Hepatocyte (in vitro differentiated cells): ENCODE measurements around the gene PLEKHA5. TPM values are rescaled to one million over a fixed set of nuclear protein-coding genes. Genes with fewer than 3 reads are reported as not detected.

ENCODE experiments used
- DNase-seq: peaks from one replicate; pipeline ENCODE4 v3.0.0-alpha.2; 2016; ENCODE audit warnings: low spot score
- H2AFZ ChIP-seq: fragments of 200-600 bp; sonication (generic); 2 replicates; pipeline ENCODE4 v1.6.0; 2016; ENCODE audit warnings: antibody characterized with exemption, mild to moderate bottlenecking
- H3K27ac ChIP-seq: fragments of 200-600 bp; sonication (generic); 2 replicates; pipeline ENCODE4 v1.5.1; 2016; ENCODE audit warnings: mild to moderate bottlenecking
- H3K27me3 ChIP-seq: fragments of 200-600 bp; sonication (generic); 2 replicates; pipeline ENCODE4 v1.6.1; 2016
- H3K36me3 ChIP-seq: fragments of 200-600 bp; sonication (generic); replicated peaks from 2 replicates; pipeline ENCODE4 v1.5.1; 2016; ENCODE audit warnings: low read depth; ENCODE audit not compliant: insufficient read depth
- H3K4me1 ChIP-seq: fragments of 200-600 bp; sonication (generic); 2 replicates; pipeline ENCODE4 v1.5.1; 2016; ENCODE audit warnings: mild to moderate bottlenecking, moderate library complexity; ENCODE audit not compliant: insufficient read depth
- H3K4me2 ChIP-seq: fragments of 200-600 bp; sonication (generic); 2 replicates; pipeline ENCODE4 v1.6.0; 2016
- H3K4me3 ChIP-seq: fragments of 200-600 bp; sonication (generic); 2 replicates; pipeline ENCODE4 v1.5.1; 2016; ENCODE audit warnings: mild to moderate bottlenecking
- H3K79me2 ChIP-seq: fragments of 200-600 bp; sonication (generic); 2 replicates; pipeline ENCODE4 v1.6.0; 2017; ENCODE audit warnings: mild to moderate bottlenecking
- H3K9me2 ChIP-seq: fragments of 200-600 bp; sonication (generic); replicated peaks from 2 replicates; pipeline ENCODE4 v1.6.0; 2017; ENCODE audit warnings: mild to moderate bottlenecking; ENCODE audit not compliant: insufficient read depth
- H3K9me3 ChIP-seq: fragments of 200-600 bp; sonication (generic); 2 replicates; pipeline ENCODE4 v1.5.1; 2016; ENCODE audit warnings: low read depth, mild to moderate bottlenecking
- H4K20me1 ChIP-seq: fragments of 200-600 bp; sonication (generic); 2 replicates; pipeline ENCODE4 v1.6.0; 2016; ENCODE audit warnings: mild to moderate bottlenecking; ENCODE audit not compliant: insufficient read depth, poor library complexity, severe bottlenecking
- CTCF ChIP-seq: fragments of 200-600 bp; sonication (generic); IDR thresholded peaks from 2 replicates; pipeline ENCODE4 v1.5.1; 2016; ENCODE audit warnings: antibody characterized with exemption, mild to moderate bottlenecking; ENCODE audit not compliant: poor library complexity
- EZH2 ChIP-seq: fragments of 200-600 bp; sonication (generic); IDR thresholded peaks from 2 replicates; pipeline ENCODE4 v1.6.1; 2016; ENCODE audit warnings: antibody characterized with exemption, mild to moderate bottlenecking, borderline replicate concordance
- EZH2phosphoT487 ChIP-seq: fragments of 200-600 bp; sonication (generic); IDR thresholded peaks from one replicate; pipeline ENCODE4 v1.6.1; 2018; ENCODE audit warnings: antibody characterized with exemption, mild to moderate bottlenecking, low read depth, moderate library complexity; ENCODE audit not compliant: unreplicated experiment, severe bottlenecking
- WGBS: methylation state at CpG from one replicate; pipeline ENCODE4 v1.1.6; 2016; ENCODE audit warnings: low lambda C conversion rate; ENCODE audit errors: missing lambda C conversion rate; 5-methylcytosine and 5-hydroxymethylcytosine counted together
- polyA plus RNA-seq: library from polyadenylated mRNA; unstranded; fragments of >200 nt; fragmentation: Nextera tagmentation; extraction: Ambion mirVana; gene quantifications from 2 replicates; pipeline ENCODE4 v1.2.1, GENCODE V29; 2016
- total RNA-seq: library from RNA; depleted of rRNA; stranded (reverse); fragments of >200 nt; gene quantifications from 2 replicates; pipeline ENCODE4 v1.2.3, GENCODE V29; 2014

The PLEKHA5 gene
- total and polyA plus RNA-seq, 2 experiments from 2014 or later, result 32.2 to 39.6 TPM

GRCh38 chr12:19239102-19239501 is 109.6 kb downstream of the PLEKHA5 start:
- no peak for DNase-seq
- Histone ChIP-seq H4K20me1 (peaks cover 7% of the 10 kb centered on the region), H3K4me2 (no peak overlapping the region), H3K9me2 (no peaks in the 10 kb centered on the region), H3K36me3 (no peaks in the 10 kb centered on the region), H2AFZ (no peak overlapping the region), H3K9me3 (no peaks in the 10 kb centered on the region), H3K4me1 (peaks cover 9% of the 10 kb centered on the region), H3K27me3 (no peaks in the 10 kb centered on the region), H3K27ac (no peak overlapping the region), H3K79me2 (peaks cover 91% of the 10 kb centered on the region), H3K4me3 (no peak overlapping the region)
- TF ChIP-seq EZH2 (no peak), EZH2phosphoT487 (no peak), CTCF (no peak)
- 70% methylated on average over 5 of the region's 5 CpGs for WGBS

GRCh38 chr12:19239616-19240234 is 110.2 kb downstream of the PLEKHA5 start:
- peaks cover 91% of the 10 kb centered on the region for H3K79me2 ChIP-seq
- no peak overlapping the region for H2AFZ ChIP-seq
- DNase-seq, result no peak
- H3K9me3 ChIP-seq, result no peaks in the 10 kb centered on the region
- 61% methylated on average over 6 of the region's 6 CpGs for WGBS
- H3K27me3 ChIP-seq, result no peaks in the 10 kb centered on the region
- H4K20me1 ChIP-seq, result peaks cover 7% of the 10 kb centered on the region
- H3K4me3 ChIP-seq, result no peak overlapping the region
- peaks cover 3% of the 10 kb centered on the region for H3K4me1 ChIP-seq
- H3K36me3 ChIP-seq, result no peaks in the 10 kb centered on the region
- no peak for TF ChIP-seq EZH2phosphoT487
- TF ChIP-seq EZH2, result no peak
- no peak for TF ChIP-seq CTCF
- no peaks in the 10 kb centered on the region for H3K9me2 ChIP-seq
- H3K4me2 ChIP-seq, result no peak overlapping the region
- H3K27ac ChIP-seq, result no peak overlapping the region

- H3K79me2 ChIP-seq, result peaks cover 88% of the 10 kb centered on the region
- H2AFZ ChIP-seq, result no peak overlapping the region
- H4K20me1 ChIP-seq, result no peaks in the 10 kb centered on the region
- no peaks in the 10 kb centered on the region for H3K4me1 ChIP-seq
- TF ChIP-seq CTCF (no peak), EZH2phosphoT487 (no peak), EZH2 (no peak)
- no peak for DNase-seq
- no peak overlapping the region for H3K4me2 ChIP-seq
- H3K27ac ChIP-seq, result no peak overlapping the region
- no peak overlapping the region for H3K4me3 ChIP-seq
- no peaks in the 10 kb centered on the region for H3K27me3 ChIP-seq
- no peaks in the 10 kb centered on the region for H3K9me3 ChIP-seq
- H3K9me2 ChIP-seq, result no peaks in the 10 kb centered on the region
- no peaks in the 10 kb centered on the region for H3K36me3 ChIP-seq
Observed at GRCh38 chr12:19242581-19242980, 113.0 kb downstream of the PLEKHA5 start.
